Activated CD8-positive, alpha-beta memory T cell treated with anti-CD3 and anti-CD28 coated beads, Interleukin-2, amount 50 U/mL, for 1 hour (primary cell): Measurements from ENCODE around the gene PM20D1.
"Not testable (repeated sequence)": the region's sequence is repeated elsewhere in the genome, so short reads cannot be mapped to it uniquely, and the experiment has no call there.

Experiments used
- DNase-seq: peaks from one replicate; pipeline ENCODE4 v3.0.0-alpha.2; 2020; ENCODE audit errors: extremely low read depth

Gene PM20D1

DNA sequence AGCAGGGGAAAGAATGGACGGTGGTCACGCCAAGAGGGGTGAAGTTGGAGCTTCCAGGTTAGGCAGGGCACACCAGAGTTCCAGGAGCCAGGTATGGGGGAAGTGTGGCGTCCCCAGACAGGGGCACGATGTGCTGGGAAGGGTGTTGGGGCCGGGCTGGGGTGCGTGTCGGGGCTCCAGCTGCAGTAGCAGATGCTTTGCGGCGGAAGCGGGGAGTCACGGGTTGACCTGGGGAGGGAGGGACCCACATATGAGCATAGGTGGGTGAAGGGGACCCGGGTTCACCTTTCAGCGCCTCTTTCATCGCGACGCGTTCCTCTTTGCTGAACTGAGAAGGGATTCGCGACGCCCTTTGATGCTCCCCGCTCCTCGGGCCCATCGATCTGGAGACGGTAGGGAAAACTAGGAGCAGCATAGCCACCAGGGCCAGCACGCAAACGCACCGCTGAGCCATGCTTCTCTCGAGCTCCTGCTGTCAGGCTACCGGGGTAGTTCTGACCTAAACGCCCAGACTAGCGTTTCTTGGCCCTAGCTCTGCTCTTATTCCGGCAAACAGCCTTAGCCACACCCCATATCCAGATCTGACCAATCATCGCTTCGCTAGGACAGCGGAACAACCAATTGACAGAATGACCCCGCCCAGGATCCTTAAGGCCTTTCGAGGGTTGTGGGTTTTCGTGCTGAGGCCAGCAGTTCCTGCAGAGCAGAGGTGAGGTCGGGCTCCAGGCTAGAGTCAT lies at the start of gene PM20D1:
Gene PM20D1 (minus strand): TSS at position 514 of the 737 bp plus-strand sequence. CDS start 60 bp downstream, at position 454.
- DNase-seq, result peak; percentile 79

DNA sequence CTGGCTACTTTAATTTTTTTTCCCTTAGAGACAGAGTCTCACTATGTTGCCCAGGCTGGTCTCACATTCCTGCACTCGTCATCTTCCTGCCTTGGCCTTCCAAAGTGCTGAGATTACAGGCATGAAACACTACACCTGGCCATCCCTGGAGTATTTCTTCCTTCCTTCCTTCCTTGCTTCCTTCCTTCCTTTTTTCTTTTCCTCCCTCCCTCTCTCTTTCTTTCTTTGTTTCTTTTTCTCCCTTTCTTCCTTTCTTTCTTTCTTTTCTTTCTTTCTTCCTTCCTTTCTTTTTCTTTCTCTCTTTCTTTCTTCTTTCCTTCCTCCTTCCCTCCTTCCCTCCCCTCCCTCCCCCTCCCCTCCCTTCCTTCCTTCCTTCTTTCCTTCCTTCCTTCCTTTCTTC lies 46.4 kb upstream of the PM20D1 start:
- DNase-seq, result no peak

DNA sequence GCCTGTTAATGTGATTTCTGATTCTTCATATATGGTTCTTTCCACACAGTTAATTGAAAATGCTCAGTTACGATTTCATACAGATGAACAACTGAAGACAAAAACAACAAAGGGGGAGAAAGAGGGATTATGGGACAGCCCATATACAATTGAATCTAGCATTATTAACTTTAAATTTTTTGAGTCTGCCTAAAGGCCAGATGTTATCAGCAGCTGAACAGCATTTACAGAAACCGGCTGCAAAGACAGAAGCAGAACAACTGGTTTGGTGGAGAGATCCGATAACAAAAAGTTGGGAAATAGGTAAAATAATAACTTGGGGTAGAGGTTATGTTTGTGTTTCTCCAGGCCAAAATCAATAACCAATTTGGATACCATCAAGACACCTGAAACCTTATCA lies 44.2 kb upstream of the PM20D1 start:
- DNase-seq, result not testable (repeated sequence)

DNA sequence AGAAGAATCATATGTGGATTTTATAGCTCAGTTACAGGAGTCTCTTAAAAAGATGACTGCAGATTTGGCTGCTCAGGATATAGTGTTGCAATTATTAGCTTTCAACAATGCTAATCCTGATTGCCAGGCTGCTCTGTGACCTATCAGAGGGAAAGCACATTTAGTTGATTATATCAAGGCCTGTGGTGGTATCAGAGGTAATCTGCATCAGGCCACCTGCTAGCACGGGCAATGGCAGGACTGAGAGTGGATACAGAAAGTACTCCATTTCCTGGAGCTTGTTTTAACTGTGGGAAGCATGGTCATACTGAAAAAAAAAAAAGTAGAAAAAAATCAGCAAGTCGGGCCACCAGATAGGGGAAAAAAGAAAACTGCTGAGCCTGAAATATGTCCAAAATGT lies 42.2 kb upstream of the PM20D1 start:
- DNase-seq, result not testable (repeated sequence)

DNA sequence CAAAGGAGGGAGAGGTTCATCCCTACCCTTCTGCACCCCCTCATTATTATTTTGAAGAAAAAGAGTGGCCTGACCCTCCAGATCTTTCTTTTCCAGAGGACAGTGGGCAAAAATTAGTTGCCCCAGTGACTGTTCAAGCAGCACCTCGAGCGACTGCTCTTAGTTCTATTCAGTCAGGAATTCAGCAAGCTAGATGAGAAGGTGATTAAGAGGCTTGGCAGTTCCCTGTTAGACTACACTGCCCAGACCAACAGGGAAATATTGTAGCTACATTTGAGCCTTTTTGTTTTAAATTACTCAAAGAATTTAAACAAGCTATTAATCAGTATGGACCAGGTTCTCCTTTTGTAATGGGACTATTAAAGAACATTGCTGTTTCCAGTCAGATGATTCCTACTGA lies 41.5 kb upstream of the PM20D1 start:
- DNase-seq, result not testable (repeated sequence)

DNA sequence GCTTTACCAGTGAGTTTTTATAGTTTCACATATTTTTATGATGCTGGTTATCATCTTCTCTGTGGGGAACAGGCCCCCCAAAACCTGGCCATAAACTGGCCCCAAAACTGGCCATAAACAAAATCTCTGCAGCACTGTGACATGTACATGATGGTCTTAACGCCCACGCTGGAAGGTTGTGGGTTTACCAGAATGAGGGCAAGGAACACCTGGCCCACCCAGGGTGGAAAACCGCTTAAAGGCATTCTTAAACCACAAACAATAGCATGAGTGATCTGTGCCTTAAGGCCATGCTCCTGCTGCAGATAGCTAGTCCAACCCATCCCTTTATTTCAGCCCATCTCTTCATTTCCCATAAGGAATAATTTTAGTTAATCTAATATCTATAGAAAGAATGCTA lies 40.7 kb upstream of the PM20D1 start:
- DNase-seq, result not testable (repeated sequence)

- DNase-seq, result not testable (repeated sequence)
Measured at GRCh38 chr1:205889706-205890105, 39.8 kb upstream of the PM20D1 start.

GRCh38 chr1:205889006-205889405 lies 39.1 kb upstream of the PM20D1 start:
- not testable (repeated sequence) for DNase-seq

GRCh38 chr1:205883792-205884191 lies 33.9 kb upstream of the PM20D1 start:
- DNase-seq, result no peak

DNA sequence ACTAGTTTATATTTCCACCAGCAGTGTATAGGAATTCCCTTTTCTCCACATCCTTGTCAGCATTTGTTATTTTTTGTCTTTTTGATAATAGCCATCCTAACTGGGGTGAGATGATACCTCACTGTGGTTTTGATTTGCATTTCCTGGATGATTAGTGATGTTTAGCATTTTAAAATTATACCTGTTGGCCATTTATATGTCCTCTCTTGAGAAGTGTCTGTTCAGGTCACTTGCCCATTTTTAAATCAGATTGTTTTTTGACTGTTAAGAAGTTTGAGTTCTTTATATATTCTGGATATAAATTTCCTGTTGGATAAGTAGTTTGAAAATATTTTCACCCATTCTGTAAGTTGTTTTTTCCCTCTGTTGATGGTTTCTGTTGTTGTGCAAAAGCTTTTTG lies 31.0 kb upstream of the PM20D1 start:
- DNase-seq, result no peak

DNA sequence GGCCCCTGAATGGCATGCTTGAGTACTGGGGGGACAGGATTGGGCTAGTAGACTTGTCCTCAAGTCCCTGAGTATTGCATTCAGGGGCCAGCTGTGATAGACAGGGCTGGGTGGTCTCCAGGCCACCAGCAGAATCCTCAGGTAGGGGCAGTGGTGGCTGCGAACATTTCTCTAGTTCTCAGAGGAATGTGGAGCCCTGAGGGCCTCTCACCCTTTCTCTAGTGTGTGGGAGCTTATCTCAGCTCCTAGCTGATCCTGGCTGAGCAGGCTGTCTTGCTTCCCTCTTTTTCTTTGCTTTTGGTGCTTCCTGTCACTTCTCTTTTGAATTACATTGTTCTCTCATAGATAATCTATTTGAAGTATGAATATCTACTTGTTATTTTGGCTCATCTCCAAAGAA lies 30.0 kb upstream of the PM20D1 start:
- DNase-seq, result no peak

DNA sequence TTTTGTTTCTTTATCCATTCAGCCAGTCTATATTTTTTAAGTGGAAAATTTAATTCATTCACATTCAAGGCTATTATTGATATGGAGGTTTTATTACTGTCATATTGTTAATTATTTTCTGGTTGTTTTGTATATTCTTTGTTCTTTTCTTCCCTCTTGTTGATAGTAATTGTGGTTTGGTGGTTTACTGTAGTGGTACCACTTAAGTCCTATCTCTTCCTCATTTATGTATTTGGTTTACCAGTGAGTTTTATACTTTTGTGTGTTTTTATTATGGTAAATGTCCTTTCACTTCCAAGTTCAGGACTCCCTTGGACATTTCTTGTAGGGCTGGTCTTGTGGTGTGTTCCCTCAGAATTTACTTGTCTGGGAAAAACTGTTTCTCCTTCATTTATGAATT lies 28.1 kb upstream of the PM20D1 start:
- no peak for DNase-seq

DNA sequence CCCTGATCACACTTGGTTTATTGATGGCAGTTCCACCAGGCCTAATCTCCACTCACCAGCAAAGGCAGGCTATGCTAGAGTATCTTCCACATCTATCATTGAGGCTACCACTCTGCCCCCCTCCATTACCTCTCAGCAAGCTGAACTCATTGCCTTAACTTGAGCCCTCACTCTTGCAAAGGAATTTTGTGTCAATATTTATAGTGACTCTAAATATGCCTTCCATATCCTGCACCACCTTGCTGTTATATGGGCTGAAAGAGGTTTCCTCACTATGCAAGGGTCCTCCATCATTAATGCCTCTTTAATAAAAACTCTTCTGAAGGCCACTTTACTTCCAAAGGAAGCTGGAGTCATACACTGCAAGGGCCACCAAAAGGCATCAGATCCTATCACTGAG lies 23.2 kb upstream of the PM20D1 start:
- DNase-seq, result not testable (repeated sequence)

GRCh38 chr1:205870236-205870635 lies 20.3 kb upstream of the PM20D1 start:
- DNase-seq, result no peak

GRCh38 chr1:205861540-205861939 lies 11.6 kb upstream of the PM20D1 start:
- no peak for DNase-seq

GRCh38 chr1:205858141-205858961 lies 8.4 kb upstream of the PM20D1 start:
- DNase-seq, result no peak

DNA sequence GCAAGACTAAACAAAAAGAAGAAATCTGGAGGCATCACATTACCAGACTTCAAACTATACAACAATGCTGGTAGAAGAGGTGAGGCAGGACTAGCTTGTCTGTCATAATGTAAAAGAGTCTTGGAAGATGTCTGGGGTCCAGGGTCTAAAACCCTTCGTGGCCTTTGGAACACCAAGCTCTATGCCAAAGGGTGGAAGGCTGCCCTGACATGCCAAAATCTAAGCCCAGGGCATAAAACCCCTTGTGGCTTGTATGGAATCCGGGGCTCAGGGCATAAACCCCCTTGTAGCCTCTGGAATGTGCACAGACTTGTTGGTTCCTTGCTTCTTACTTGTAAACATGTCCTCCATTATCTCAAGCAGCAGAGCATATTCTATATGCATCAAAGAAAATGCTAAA lies 7.6 kb upstream of the PM20D1 start:
- not testable (repeated sequence) for DNase-seq

DNA sequence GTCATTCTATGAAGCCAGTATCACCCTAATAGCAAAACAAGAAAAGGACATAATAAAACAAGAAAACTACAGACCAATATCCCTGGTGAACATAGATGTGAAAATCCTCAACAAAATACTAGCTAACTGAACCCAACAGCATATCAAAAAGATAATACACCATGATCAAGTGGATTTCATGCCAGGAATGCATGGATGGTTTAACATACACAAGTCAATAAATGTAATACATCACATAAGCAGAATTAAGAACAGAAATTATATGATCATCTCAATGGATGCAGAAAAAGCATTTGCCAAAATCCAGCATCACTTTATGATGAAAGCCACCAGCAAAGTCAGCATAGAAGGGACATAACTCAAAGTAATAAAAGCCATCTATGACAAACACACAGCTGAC lies 6.5 kb upstream of the PM20D1 start:
- DNase-seq, result no peak

DNA sequence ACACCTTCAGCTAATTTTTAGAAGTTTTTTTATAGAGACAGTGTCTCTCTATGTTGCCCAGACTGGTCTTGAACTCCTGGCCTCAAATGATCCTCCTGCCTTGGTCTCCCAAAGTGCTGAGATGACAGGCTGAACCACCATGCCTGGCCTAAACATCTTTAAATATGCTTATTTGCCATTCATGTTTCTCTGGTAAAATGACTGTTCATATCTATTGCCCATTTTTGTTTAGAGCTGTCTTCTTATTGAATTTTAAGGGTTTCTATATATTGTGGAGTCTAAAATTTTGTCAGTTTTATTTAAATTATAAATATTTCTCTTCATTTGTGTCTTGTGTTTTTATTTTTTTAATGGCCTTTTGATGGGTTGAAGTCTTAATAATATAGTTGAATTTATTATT lies 3.0 kb upstream of the PM20D1 start:
- DNase-seq, result no peak

DNA sequence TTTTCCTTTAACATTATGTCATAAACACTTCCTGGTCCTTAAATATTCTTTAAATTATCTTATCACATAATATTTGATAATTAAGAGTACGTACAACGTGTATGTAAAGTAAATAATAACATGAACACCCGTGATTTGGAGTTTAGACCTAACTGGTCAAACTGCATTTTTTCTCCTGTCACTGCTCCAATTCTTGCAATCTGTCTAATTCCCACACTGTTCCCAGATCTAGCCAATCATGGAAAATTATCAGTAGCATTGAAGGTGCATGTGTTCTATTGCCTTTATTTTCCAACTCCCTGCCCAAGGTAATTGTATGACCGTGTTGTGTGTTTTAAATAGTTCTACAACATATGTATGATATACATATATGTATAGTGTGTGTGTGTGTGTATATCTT lies 2.1 kb upstream of the PM20D1 start:
- no peak for DNase-seq

GRCh38 chr1:205843036-205843859 lies 6.7 kb downstream of the PM20D1 start:
- no peak for DNase-seq

DNA sequence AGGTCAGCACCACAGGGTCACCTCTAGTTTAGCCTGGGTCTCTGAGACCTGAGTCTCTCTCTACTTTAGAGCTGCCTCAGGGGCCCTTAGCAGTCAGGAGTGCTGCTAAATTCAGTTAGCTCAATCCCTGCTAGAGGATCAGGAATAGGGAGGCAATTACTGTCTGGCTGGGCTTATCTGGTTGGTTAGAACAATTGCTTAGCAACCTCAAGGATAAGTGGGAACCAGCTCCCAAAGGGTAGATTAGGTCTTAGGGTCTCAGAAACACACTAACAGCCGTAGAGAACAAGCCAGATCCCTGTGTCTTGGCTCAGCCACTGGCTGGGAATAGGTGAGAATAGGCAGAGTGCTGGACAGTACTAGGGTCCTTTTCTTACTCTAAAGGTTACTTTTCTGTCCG lies 7.7 kb downstream of the PM20D1 start:
- DNase-seq, result no peak
